ENCODE results near the gene OTOGL.

GRCh38 chr12:80352474-80352873, 253.1 kb downstream of the OTOGL start:
- TF ChIP-seq TCF4 (CRISPR knock-in tag; IDR thresholded peaks at IDR 0.05; ENCODE audit: borderline replicate concordance) (no peak), RARB (CRISPR knock-in tag; IDR thresholded peaks at IDR 0.05) (no peak), ESRRG (CRISPR knock-in tag; IDR thresholded peaks at IDR 0.05) (no peak), ZFP30 (CRISPR knock-in tag; IDR thresholded peaks at IDR 0.05) (no peak), BACH2 (CRISPR knock-in tag; IDR thresholded peaks at IDR 0.05; ENCODE audit: borderline replicate concordance) (no peak), CSDC2 (CRISPR knock-in tag; IDR thresholded peaks at IDR 0.05) (no peak), SNAI2 (CRISPR knock-in tag; IDR thresholded peaks at IDR 0.05) (no peak), ZFP3 (CRISPR knock-in tag; IDR thresholded peaks at IDR 0.05) (no peak), ISL1 (CRISPR knock-in tag; IDR thresholded peaks at IDR 0.05) (no peak), ZC3H10 (CRISPR knock-in tag; IDR thresholded peaks at IDR 0.05) (no peak)
- TF ChIP-seq, protein P1, sequence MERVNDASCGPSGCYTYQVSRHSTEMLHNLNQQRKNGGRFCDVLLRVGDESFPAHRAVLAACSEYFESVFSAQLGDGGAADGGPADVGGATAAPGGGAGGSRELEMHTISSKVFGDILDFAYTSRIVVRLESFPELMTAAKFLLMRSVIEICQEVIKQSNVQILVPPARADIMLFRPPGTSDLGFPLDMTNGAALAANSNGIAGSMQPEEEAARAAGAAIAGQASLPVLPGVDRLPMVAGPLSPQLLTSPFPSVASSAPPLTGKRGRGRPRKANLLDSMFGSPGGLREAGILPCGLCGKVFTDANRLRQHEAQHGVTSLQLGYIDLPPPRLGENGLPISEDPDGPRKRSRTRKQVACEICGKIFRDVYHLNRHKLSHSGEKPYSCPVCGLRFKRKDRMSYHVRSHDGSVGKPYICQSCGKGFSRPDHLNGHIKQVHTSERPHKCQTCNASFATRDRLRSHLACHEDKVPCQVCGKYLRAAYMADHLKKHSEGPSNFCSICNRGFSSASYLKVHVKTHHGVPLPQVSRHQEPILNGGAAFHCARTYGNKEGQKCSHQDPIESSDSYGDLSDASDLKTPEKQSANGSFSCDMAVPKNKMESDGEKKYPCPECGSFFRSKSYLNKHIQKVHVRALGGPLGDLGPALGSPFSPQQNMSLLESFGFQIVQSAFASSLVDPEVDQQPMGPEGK (CRISPR knock-in tag; IDR thresholded peaks at IDR 0.05; ENCODE audit: borderline replicate concordance): no peak
- TF ChIP-seq, protein P2, sequence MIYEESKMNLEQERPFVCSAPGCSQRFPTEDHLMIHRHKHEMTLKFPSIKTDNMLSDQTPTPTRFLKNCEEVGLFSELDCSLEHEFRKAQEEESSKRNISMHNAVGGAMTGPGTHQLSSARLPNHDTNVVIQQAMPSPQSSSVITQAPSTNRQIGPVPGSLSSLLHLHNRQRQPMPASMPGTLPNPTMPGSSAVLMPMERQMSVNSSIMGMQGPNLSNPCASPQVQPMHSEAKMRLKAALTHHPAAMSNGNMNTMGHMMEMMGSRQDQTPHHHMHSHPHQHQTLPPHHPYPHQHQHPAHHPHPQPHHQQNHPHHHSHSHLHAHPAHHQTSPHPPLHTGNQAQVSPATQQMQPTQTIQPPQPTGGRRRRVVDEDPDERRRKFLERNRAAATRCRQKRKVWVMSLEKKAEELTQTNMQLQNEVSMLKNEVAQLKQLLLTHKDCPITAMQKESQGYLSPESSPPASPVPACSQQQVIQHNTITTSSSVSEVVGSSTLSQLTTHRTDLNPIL (CRISPR knock-in tag; IDR thresholded peaks at IDR 0.05; ENCODE audit: low read depth): no peak
